Measurements from ENCODE around the gene TSPAN9.

The TSPAN9 gene

DNA sequence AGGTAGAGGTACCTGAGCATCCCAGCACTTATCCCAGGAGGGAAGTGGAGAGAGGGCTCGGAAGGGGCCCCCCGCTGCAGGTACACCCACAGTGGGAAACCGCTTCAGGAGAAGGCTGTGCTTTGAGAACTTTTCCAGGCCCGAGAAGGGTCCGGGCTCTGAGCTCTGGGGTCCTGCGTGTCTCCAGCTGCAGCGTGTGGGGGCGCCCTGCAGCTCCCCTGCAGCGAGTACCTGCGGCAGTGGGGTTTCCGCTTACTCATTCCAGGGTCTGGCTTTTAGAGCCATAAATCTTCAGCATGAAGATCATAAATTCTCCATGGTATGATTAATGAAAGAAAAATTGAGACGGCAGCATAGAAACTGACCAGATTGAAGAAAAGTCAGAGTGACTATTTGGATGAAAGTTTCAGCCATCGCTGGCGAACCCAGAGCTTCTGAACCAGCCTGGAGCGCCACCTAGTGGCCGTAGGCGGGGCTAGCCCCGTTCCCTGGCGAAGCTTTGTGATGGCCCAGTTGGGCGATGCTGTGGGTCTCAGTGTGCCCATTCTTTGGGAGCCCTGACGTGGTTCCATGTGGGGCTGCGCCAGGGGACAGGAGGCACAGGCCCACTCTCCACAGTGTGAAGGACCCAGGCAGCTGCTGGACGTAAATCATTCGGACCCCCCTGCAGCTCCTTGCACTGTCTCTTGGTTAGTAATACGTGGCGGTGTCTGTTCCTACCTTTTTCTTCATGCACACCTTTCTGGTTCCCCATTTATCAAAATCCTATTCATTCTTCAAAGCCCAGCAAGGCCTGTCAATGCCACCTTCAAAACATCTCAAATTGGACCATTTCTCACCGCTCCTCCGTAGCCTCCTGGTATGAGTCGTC is 198.2 kb downstream of the TSPAN9 start:
- DNase-seq (ENCODE audit: low read depth), result peak; percentile 54

GRCh38 chr12:3276226-3276625 is 199.0 kb downstream of the TSPAN9 start:
- no peak for DNase-seq (ENCODE audit: low read depth)

DNA sequence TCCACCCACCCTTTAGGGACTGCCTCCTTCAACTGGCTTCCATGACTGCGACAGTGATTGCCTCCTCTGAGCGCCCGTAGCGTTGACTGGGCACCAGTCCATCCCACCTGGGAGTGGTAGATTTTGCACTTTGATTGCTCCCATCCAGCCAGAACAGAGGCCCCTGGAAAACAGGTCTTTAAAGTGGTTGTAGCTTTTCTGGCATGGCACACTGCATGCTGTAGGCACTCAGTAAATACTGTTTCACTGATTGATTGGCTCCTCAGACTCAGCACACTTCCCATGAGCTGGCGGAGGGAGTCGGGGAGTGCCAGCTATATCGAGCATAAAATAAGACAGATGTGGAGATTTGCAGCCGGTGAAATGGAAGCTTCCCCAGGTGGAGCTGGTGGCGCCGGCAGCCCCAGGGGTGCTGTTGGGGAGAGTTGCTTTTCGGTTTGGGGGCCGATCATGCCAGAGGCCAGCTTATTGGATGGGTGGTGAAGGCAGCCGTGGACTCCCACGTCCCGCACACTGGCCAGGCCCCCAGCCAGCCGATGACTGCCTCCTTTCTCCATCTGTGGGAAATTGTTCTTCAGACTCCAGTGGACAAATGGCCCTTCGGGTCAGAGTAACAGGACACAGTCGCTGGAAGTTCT is 200.2 kb downstream of the TSPAN9 start:
- no peak for DNase-seq (ENCODE audit: low read depth)

- DNase-seq (ENCODE audit: low read depth), result peak; percentile 35
Measured at GRCh38 chr12:3278681-3279414, 201.7 kb downstream of the TSPAN9 start.

GRCh38 chr12:3279415-3279780 is 202.2 kb downstream of the TSPAN9 start:
- no peak for DNase-seq (ENCODE audit: low read depth)

DNA sequence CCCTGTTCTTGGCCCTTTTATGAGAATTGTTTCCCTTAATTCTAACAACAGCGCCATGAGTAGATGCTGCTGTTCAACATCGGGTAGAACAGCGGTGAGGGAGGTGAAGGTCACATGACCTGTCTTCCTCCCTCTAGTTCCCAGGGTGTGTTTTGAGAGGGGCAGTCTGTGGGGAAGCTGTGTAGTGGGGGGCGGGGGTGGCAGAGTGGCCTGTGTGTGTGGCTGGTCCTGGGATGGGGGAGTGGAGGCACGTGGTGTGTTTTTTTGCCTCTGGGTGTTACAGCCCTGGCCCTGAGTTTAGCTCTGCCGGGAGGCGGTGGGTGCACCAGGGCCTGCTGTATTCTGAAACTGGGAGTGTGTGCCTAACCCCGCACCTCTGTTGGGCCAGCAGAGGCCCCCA is 202.7 kb downstream of the TSPAN9 start:
- no peak for DNase-seq (ENCODE audit: low read depth)

GRCh38 chr12:3280967-3281366 is 203.8 kb downstream of the TSPAN9 start:
- DNase-seq (ENCODE audit: low read depth), result no peak

- peak; percentile 56 for DNase-seq (ENCODE audit: low read depth)
Measured at GRCh38 chr12:3281588-3282383, 204.6 kb downstream of the TSPAN9 start.

GRCh38 chr12:3282384-3282670 is 205.1 kb downstream of the TSPAN9 start:
- no peak for DNase-seq (ENCODE audit: low read depth)

GRCh38 chr12:3283137-3283680 is 206.0 kb downstream of the TSPAN9 start:
- no peak for DNase-seq (ENCODE audit: low read depth)

GRCh38 chr12:3284405-3284804 is 207.2 kb downstream of the TSPAN9 start:
- DNase-seq (ENCODE audit: low read depth), result no peak

GRCh38 chr12:3285570-3285969 is 208.4 kb downstream of the TSPAN9 start:
- DNase-seq (ENCODE audit: low read depth), result no peak

GRCh38 chr12:3288690-3289089 is 211.5 kb downstream of the TSPAN9 start:
- DNase-seq (ENCODE audit: low read depth), result no peak

DNA sequence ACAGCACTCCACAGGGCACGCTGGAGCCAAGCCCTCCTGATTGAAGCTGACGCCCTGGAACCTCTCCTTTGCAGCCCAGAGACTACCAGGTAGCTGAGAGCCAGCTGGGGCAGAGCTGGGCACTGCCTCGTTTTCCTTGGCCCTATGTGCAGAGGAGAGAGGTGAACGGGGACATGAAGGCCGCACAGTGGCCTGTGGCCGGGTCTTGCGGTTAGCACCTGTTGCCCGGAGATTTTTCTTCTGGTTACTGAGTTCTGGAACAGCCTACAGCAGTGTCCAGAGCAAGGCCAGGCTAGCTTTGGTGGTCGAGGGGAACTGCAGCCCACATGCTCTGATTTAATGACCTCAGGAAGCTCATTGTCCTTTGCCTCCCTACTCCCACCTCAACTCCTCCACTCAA is 212.5 kb downstream of the TSPAN9 start:
- no peak for DNase-seq (ENCODE audit: low read depth)

- DNase-seq (ENCODE audit: low read depth), result no peak
Measured at GRCh38 chr12:3291939-3292338, 214.8 kb downstream of the TSPAN9 start.

DNA sequence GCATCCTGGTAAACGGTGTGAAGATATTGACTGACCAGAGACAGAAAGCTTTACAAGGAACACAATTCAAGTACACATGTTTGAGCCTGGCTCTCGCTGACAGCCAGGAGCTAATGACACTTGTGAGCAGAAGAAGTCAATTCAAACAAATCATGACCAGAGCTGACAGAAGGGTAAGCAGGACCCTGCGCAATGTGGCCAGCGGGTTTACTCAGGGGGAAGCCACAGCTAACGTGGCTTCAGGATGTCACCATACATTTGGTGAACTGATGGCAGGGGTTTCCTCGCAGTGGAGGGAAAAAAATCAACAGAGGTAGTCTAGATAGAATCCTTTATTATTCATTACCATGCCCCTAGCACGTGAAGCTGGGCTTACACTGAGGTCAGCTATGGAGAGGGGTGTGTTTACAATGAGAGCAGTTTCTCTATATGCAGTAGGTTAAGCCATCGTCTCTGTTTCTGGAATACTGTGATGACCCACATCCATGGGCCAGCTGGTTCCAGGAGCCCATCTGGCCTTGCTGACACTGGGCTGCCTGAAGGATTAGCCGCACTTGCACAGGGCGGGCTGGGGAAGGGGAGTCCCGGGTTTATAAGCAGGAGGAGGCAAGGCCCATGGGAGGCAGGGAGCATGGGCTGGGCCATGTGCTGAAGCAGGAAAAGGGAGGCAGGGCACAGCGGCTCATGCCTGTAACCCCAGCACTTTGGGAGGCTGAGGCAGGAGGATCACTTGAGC is 215.7 kb downstream of the TSPAN9 start:
- DNase-seq (ENCODE audit: low read depth), result no peak

GRCh38 chr12:3293446-3294161 is 216.4 kb downstream of the TSPAN9 start:
- DNase-seq (ENCODE audit: low read depth), result peak; percentile 55

GRCh38 chr12:3294481-3294911 is 217.3 kb downstream of the TSPAN9 start:
- no peak for DNase-seq (ENCODE audit: low read depth)

- DNase-seq (ENCODE audit: low read depth), result no peak
Measured at GRCh38 chr12:3295225-3295624, 218.0 kb downstream of the TSPAN9 start.

GRCh38 chr12:3295646-3296408 is 218.6 kb downstream of the TSPAN9 start:
- peak; percentile 26 for DNase-seq (ENCODE audit: low read depth)

Data from amniotic epithelial cell (primary cell).